ENCODE measurements around the gene OR6X1. TPM values are rescaled to one million over a fixed set of nuclear protein-coding genes. Genes with fewer than 3 reads are reported as not detected.

OR6X1 gene
- total RNA-seq, result not detected in 2 replicates

- no peak for DNase-seq (ENCODE audit: low read depth)
Observed at GRCh38 chr11:123754101-123754568, at the start of gene OR6X1. Gene OR6X1 (minus strand): TSS chr11:123754518. CDS start chr11:123754518, 0 bp downstream.

- no peak for DNase-seq (ENCODE audit: low read depth)
Observed at GRCh38 chr11:123801765-123802164, 47.4 kb upstream of the OR6X1 start.

GRCh38 chr11:123800036-123800435, 45.7 kb upstream of the OR6X1 start:
- no peak for DNase-seq (ENCODE audit: low read depth)

- DNase-seq (ENCODE audit: low read depth), result no peak
Observed at GRCh38 chr11:123799438-123799837, 45.1 kb upstream of the OR6X1 start.

- DNase-seq (ENCODE audit: low read depth), result no peak
Observed at GRCh38 chr11:123798513-123799252, 44.4 kb upstream of the OR6X1 start.

GRCh38 chr11:123798079-123798478, 43.8 kb upstream of the OR6X1 start:
- no peak for DNase-seq (ENCODE audit: low read depth)

GRCh38 chr11:123797541-123797940, 43.2 kb upstream of the OR6X1 start:
- DNase-seq (ENCODE audit: low read depth), result no peak

GRCh38 chr11:123797114-123797513, 42.8 kb upstream of the OR6X1 start:
- DNase-seq (ENCODE audit: low read depth), result no peak

GRCh38 chr11:123796226-123796625, 41.9 kb upstream of the OR6X1 start:
- DNase-seq (ENCODE audit: low read depth), result no peak

GRCh38 chr11:123783536-123783935, 29.2 kb upstream of the OR6X1 start:
- no peak for DNase-seq (ENCODE audit: low read depth)

GRCh38 chr11:123778511-123778910, 24.2 kb upstream of the OR6X1 start:
- DNase-seq (ENCODE audit: low read depth), result no peak

GRCh38 chr11:123775715-123776549, 21.6 kb upstream of the OR6X1 start:
- no peak for DNase-seq (ENCODE audit: low read depth)

- no peak for DNase-seq (ENCODE audit: low read depth)
Observed at GRCh38 chr11:123775289-123775688, 21.0 kb upstream of the OR6X1 start.

GRCh38 chr11:123773959-123774358, 19.6 kb upstream of the OR6X1 start:
- no peak for DNase-seq (ENCODE audit: low read depth)

GRCh38 chr11:123773026-123773425, 18.7 kb upstream of the OR6X1 start:
- no peak for DNase-seq (ENCODE audit: low read depth)

- no peak for DNase-seq (ENCODE audit: low read depth)
Observed at GRCh38 chr11:123771664-123772063, 17.3 kb upstream of the OR6X1 start.

GRCh38 chr11:123770712-123771111, 16.4 kb upstream of the OR6X1 start:
- DNase-seq (ENCODE audit: low read depth), result no peak

GRCh38 chr11:123765601-123766000, 11.3 kb upstream of the OR6X1 start:
- DNase-seq (ENCODE audit: low read depth), result no peak

GRCh38 chr11:123762422-123762821, 8.1 kb upstream of the OR6X1 start:
- DNase-seq (ENCODE audit: low read depth), result no peak

- DNase-seq (ENCODE audit: low read depth), result no peak
Observed at GRCh38 chr11:123760894-123761293, 6.6 kb upstream of the OR6X1 start.

- DNase-seq (ENCODE audit: low read depth), result no peak
Observed at GRCh38 chr11:123757976-123758375, 3.7 kb upstream of the OR6X1 start.

GRCh38 chr11:123755813-123756212, 1.5 kb upstream of the OR6X1 start:
- DNase-seq (ENCODE audit: low read depth), result no peak

GRCh38 chr11:123755344-123755743, 1.0 kb upstream of the OR6X1 start:
- no peak for DNase-seq (ENCODE audit: low read depth)
